Gastrocnemius medialis (tissue), 4 donors: ENCODE results near the gene QPRT. TPM values are rescaled to one million over a fixed set of nuclear protein-coding genes. Genes with fewer than 3 reads are reported as not detected.
"Not testable (repeated sequence)": the region's sequence is repeated elsewhere in the genome, so short reads cannot be mapped to it uniquely, and the experiment has no call there.

ENCODE experiments used
- ATAC-seq, 2 donors: fragments of 150-250 bp; one replicate each; pipeline ENCODE4 v1.9.1; 2016
- DNase-seq, 2 donors: peaks; one replicate each; pipeline ENCODE4 v3.0.0-alpha.2; 2019
- H3K27ac ChIP-seq, 4 donors: fragments of 200-600 bp; sonication (generic); 1 replicate in 1 of 4; 2 replicates in 3 of 4; pipeline ENCODE4 v1.5.1; 2016 to 2018; ENCODE audit warnings: mild to moderate bottlenecking in 2 of 4, moderate library complexity in 1 of 4
- H3K27me3 ChIP-seq, 3 donors: fragments of 200-600 bp; sonication (generic) in 2 of 3; 1 replicate in 1 of 3; 2 replicates in 2 of 3; pipeline versions ENCODE4 v1.5.1 to v1.6.0; 2016 to 2019; ENCODE audit warnings: mild to moderate bottlenecking in 1 of 3, moderate library complexity in 1 of 3
- H3K36me3 ChIP-seq, 2 donors: fragments of 200-600 bp; sonication (generic) in 1 of 2; one replicate each; pipeline ENCODE4 v1.5.1; 2017 to 2018
- H3K4me1 ChIP-seq, 2 donors: fragments of 200-600 bp; sonication (generic) in 1 of 2; one replicate each; pipeline ENCODE4 v1.5.1; 2016 to 2017; ENCODE audit warnings: mild to moderate bottlenecking in 2 of 2
- H3K4me3 ChIP-seq, 4 donors: fragments of 200-600 bp; sonication (generic) in 3 of 4; 1 replicate in 1 of 4; 2 replicates in 3 of 4; pipeline ENCODE4 v1.5.1; 2016 to 2019; ENCODE audit warnings: mild to moderate bottlenecking in 2 of 4
- H3K9me3 ChIP-seq, 3 donors: fragments of 200-600 bp; sonication (generic) in 2 of 3; 1 replicate in 1 of 3; 2 replicates in 2 of 3; pipeline ENCODE4 v1.5.1; 2016 to 2019
- POLR2A ChIP-seq, 2 donors: fragments of 450-650 bp; IDR thresholded peaks; one replicate each; pipeline ENCODE4 v1.6.1; 2017; ENCODE audit warnings: antibody characterized with exemption in 2 of 2, mild to moderate bottlenecking in 2 of 2, moderate library complexity in 2 of 2
- in situ Hi-C, 4 donors: fragments of 200-750 bp; cut with MboI; loops; one replicate each; pipeline versions ENCODE4 v1.15.0 to v1.8.0; 2017; ENCODE audit warnings: low sequenced_read_pairs in 4 of 4
- intact Hi-C: fragments of 100-400 bp; cut with DNase I; formaldehyde crosslinking; loops from one replicate; pipeline ENCODE4 v1.15.1; 2023; ENCODE audit warnings: low total_unique reads
- total RNA-seq, 4 donors: library from RNA; depleted of rRNA; stranded (reverse); fragments of >200 nt; gene quantifications; one replicate each; pipeline versions ENCODE4 v1.1.0 to v1.2.3, GENCODE V29; 2016
- TF ChIP-seq, protein P1 (sequence below), 5 experiments: fragments of 450-650 bp in 3 of 5; fragments of 200-600 bp in 2 of 5; sonication (generic) in 2 of 5; IDR thresholded peaks in 4 of 5; conservative IDR thresholded peaks in 1 of 5; 1 replicate in 4 of 5; 2 replicates in 1 of 5; pipeline ENCODE4 v1.5.1; 2016 to 2019; ENCODE audit warnings: antibody characterized with exemption in 5 of 5, mild to moderate bottlenecking in 3 of 5, moderate library complexity in 3 of 5

The QPRT gene
- total RNA-seq: 1 to 10 TPM in 2 of 4 donors, under 1 TPM in 2; 0.78 to 2.5 (median 1.5) TPM

DNA sequence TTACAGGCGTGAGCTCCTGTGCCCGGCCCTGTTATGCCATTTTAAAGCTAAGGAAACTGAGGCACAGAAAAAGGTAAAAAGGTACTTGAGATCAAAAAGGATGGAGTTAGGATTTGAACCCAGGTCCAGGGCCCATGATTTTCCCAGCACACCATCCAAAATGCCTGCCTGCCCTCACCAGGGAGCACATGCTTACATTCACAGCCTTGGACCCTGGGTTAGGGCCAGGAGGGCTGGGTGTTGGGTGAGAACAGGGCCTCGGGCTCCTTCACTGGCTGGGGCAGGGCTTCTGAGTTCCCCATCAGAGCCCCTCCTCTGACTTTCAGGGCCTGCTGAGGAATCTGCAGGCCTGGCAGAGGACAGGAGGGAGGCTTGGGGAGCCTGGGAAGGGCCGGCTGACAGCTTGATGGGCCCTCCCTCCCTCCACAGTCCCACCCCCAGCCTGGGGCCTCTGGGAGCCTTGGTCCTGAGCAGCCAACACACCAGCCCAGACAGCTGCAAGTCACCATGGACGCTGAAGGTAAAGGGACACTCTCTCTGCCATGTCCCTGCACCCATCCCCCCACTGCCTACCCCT, at the start of gene QPRT:
Gene QPRT (plus strand): TSS at position 490 of the 577 bp plus-strand sequence. CDS start 18 bp downstream, at position 508.
- Histone ChIP-seq H3K9me3 (no peaks in the 10 kb centered on the region), H3K36me3 (no peaks in the 10 kb centered on the region), H3K27ac (peak within 1 kb of the TSS in 2 of 4 donors; percentile 52 to 54), H3K27me3 (no peaks in the 10 kb centered on the region), H3K4me3 (peak within 1 kb of the TSS in 3 of 4 donors; percentile 6 to 18 (median 17)), H3K4me1 (no peaks in the 10 kb centered on the region)
- ATAC-seq: no peak
- intact Hi-C loops: no loop called here
- TF ChIP-seq, protein P1, sequence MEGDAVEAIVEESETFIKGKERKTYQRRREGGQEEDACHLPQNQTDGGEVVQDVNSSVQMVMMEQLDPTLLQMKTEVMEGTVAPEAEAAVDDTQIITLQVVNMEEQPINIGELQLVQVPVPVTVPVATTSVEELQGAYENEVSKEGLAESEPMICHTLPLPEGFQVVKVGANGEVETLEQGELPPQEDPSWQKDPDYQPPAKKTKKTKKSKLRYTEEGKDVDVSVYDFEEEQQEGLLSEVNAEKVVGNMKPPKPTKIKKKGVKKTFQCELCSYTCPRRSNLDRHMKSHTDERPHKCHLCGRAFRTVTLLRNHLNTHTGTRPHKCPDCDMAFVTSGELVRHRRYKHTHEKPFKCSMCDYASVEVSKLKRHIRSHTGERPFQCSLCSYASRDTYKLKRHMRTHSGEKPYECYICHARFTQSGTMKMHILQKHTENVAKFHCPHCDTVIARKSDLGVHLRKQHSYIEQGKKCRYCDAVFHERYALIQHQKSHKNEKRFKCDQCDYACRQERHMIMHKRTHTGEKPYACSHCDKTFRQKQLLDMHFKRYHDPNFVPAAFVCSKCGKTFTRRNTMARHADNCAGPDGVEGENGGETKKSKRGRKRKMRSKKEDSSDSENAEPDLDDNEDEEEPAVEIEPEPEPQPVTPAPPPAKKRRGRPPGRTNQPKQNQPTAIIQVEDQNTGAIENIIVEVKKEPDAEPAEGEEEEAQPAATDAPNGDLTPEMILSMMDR (IDR thresholded peaks at IDR 0.05 in 4 of 5, conservative IDR thresholded peaks at IDR 0.05 in 1 of 5): no peak
- no peak for TF ChIP-seq POLR2A (IDR thresholded peaks at IDR 0.05)
- in situ Hi-C loops: loop anchor here in 2 of 4 donors (25.0 kb wide), 2 partner anchors 334 to 359 kb away; partner anchors contain the start of genes C16orf92 (in 1 of the 2), DOC2A (in 1 of the 2) and TLCD3B (in 1 of the 2)
- no peak for DNase-seq

DNA sequence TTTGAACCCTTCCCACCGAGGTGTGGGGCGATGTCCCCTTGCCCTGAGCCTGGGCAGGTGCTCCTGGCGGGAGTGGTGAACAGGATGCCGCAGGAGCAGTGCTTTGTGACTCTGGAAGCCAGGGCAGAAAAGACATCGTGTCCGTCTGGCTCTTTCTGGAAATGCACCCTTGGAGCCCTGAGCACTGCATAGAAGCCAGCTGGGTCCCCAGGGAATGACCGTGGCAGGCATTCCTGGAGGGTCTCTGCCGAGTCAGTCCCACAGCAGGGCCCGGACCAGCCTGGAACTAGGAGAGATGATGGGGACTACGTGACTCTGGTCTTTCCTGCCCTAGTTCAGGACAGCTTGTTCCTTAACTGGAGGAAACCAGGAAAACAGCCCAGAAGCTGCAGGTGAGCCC, 49.7 kb upstream of the QPRT start:
- in situ Hi-C loops, ATAC-seq, H3K36me3 ChIP-seq: not testable (repeated sequence)

DNA sequence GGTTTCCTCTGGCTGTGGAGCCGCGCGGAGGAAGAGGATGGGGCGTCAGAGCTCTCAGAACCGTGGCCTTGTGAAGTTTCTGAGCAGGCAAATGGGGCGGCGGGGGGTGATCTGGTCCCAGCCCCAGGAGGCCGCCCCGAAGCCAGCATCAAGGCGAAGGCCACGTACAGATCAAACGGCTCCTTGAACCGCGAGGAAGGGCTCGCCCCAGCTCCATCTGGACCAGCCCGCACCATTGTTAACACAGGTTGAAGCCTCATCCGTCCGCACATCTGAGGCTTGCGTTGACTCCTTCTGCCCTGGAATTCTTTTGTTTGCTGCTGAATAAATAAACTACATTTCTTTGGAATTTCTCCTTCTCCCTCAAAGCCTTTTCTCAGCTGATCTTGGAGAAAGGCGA, 47.3 kb upstream of the QPRT start:
- H3K4me3 ChIP-seq, H3K27ac ChIP-seq, H3K9me3 ChIP-seq, ATAC-seq, H3K4me1 ChIP-seq, H3K36me3 ChIP-seq, in situ Hi-C loops, H3K27me3 ChIP-seq, intact Hi-C loops, DNase-seq: not testable (repeated sequence)

More for the DNA sequence above, 49.7 kb upstream of the QPRT start:
- H3K27me3 ChIP-seq, DNase-seq, H3K4me1 ChIP-seq, intact Hi-C loops, H3K27ac ChIP-seq, H3K9me3 ChIP-seq, H3K4me3 ChIP-seq: not testable (repeated sequence)

DNA sequence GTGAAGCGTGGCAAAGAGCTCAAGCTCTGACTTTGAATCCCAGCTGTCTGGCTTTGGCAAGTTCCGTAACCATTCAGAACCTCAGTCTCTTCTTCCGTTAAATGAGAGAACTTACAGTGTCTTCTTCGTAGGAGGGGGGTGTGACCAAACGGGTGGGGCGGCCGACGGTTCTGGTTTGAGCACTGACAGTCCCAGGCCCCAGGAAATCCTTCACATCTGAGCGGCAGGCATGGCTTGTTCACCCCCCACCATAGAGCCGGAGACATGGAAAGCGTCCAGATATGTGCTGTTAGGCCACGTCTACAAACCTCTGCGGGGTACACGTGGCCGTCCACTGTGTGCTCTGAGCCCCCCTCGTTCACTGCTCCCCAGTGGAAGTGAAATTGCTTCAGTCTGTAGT, 43.1 kb upstream of the QPRT start:
- H3K9me3 ChIP-seq, ATAC-seq, H3K4me3 ChIP-seq, H3K27ac ChIP-seq, DNase-seq, in situ Hi-C loops, H3K27me3 ChIP-seq, intact Hi-C loops, H3K4me1 ChIP-seq, H3K36me3 ChIP-seq: not testable (repeated sequence)

DNA sequence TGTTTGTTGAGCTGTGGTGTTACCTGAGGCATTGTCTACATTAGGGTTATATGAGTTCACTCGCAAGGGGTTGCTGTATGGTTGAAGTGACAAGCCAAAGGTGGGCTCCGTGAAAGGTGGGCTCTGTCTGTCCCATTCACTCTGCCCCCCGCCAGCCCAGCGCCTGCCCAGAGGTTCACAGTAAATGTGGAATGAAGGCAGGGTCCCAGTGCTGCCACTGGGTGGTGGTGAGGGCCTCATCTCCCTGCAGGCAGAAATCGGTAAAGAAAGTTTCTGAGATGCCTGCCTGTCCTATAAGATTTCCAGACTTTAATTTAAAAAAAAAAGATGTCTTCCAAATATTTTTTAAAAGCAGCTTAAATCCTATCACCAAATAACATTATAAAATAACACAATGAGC, 42.6 kb upstream of the QPRT start:
- DNase-seq, H3K27ac ChIP-seq, in situ Hi-C loops, H3K36me3 ChIP-seq, intact Hi-C loops, H3K9me3 ChIP-seq, H3K4me1 ChIP-seq, H3K27me3 ChIP-seq, H3K4me3 ChIP-seq, ATAC-seq: not testable (repeated sequence)

DNA sequence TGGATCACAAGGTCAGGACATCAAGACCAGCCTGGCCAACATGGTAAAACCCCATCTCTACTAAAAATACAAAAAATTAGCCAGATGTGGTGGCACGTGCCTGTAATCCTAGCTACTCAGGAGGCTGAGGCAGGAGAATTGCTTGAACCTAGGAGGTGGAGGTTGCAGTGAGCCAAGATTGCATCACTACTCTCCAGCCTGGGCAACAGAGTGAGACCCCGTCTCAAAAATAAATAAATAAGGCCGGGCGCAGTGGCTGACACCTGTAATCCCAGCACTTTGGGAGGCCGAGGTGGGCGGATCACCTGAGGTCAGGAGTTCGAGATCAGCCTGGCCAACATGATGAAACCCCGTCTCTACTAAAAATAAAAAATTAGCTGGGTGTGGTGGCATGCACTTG, 40.2 kb upstream of the QPRT start:
- H3K27me3 ChIP-seq, intact Hi-C loops, in situ Hi-C loops, H3K36me3 ChIP-seq, H3K4me1 ChIP-seq, H3K27ac ChIP-seq, ATAC-seq, H3K4me3 ChIP-seq, DNase-seq, H3K9me3 ChIP-seq: not testable (repeated sequence)

DNA sequence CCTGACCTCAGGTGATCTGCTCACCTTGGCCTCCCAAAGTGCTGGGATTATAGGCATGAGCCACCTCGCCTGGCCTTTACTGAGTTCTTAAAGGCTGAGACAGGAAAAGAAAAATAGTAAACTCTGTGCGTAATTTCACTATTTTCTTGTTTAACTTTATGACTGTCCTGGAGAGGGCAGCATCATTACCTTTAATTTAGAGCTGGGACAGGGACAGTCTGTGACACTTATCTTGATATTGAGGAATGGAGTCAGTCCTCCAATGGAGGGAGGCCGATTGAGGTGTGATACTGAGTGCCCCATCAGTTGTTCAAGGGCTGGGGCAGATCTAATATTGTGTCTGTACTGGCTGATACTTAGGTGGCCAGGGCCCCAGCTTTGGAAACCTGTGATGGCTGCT, 37.4 kb upstream of the QPRT start:
- no peaks in the 10 kb centered on the region for H3K9me3 ChIP-seq
- no peaks in the 10 kb centered on the region for H3K4me1 ChIP-seq
- in situ Hi-C loops: loop anchor here in 1 of 4 donors (10.0 kb wide), 1 partner anchor 93 kb away; no protein-coding TSS in a partner anchor
- H3K36me3 ChIP-seq: no peaks in the 10 kb centered on the region
- intact Hi-C loops: no loop called here
- DNase-seq (no peak), ATAC-seq (no peak)
- no peaks in the 10 kb centered on the region for H3K27me3 ChIP-seq
- no peak overlapping the region for H3K4me3 ChIP-seq
- H3K27ac ChIP-seq: no peak overlapping the region
- no peak for TF ChIP-seq POLR2A (IDR thresholded peaks at IDR 0.05)
- TF ChIP-seq, protein P1 (IDR thresholded peaks at IDR 0.05 in 4 of 5, conservative IDR thresholded peaks at IDR 0.05 in 1 of 5): no peak
